HG03520 (cell line): ENCODE data around the gene PLPP4.

Source experiments
- ATAC-seq: cut with Tn5 transposase; IDR thresholded peaks from one replicate; pipeline ENCODE4 v1.9.1; 2021; ENCODE audit warnings: mild to moderate bottlenecking, moderate library complexity; ENCODE audit not compliant: unreplicated experiment

The PLPP4 gene

DNA sequence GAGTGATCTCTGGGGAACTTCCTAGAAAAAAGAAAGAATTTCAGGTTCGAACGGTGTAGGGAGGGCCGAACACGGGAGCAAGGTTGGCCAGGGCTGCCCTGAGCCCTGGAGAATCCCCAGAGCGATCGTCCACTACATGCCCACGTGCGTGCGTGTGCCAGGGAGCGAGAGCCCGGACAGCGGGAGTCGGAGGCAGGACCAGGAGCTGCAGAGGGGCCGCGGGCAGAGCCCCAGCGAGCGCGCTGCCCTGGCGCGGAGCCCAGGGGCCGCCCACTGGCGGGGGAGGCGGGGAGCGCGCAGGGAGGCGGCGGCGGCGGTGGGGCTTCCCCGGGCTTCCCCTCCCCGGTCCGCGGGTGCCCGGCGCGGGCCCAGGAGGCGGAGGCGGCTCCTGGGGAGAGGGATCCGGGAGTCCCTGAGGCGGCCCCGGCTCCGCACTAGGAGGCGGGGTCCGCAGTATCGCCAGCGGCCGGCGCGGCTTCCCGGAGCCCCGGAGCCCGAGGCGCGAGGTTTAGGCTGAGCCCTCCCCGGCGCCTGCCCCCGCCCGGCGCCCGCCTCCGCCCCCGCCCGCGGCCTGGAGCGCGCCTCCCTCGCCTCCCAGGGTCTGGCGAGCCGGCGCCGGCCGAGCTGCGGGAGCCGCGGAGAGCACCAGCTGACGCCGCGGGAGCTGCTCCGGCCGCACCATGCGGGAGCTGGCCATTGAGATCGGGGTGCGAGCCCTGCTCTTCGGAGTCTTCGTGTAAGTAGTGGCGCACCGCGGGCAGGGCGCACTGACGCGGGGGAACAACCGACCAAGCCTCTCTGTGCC, at the start of gene PLPP4:
Gene PLPP4 (plus strand): TSS at position 602 of the 805 bp plus-strand sequence. CDS start 79 bp downstream, at position 681.
- no peak for ATAC-seq

DNA sequence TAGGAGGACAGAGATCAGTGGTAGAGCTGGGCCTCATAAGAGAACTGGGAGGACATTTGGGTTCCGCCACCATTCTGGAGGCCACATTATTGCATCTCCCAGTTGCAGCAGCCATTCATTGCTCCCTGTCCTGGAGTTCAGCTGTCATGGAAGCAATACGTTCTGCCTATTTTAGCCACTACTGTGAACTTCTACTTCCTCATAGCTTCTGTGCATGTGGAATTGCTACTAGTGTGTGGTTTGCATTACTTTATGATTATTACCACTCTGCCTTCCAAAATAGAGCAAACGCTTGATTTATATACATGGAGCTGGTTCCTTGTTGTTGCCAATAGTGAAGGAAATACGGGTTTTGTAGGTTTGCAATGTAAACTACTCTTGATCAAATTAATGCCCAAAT, 47.2 kb upstream of the PLPP4 start:
- ATAC-seq: no peak

DNA sequence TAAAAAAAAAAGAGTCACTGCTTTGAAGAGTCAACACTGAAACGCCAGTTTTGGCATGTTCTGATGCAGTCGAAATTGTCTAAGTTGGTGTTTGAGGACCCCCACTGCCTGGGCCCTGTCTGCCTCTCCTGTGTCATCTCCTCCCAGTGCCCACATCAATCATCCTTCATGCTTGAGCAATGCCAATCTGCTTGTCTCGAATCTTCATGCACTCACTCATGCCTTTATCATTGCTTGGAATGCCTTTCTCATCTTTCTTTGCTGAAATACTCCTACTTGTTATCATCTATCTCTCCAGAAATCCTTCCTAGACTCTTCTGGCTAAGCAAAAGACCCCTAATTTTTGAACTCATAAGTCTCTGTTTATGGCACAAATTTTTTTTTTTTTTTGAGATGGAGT, 42.1 kb upstream of the PLPP4 start:
- no peak for ATAC-seq

DNA sequence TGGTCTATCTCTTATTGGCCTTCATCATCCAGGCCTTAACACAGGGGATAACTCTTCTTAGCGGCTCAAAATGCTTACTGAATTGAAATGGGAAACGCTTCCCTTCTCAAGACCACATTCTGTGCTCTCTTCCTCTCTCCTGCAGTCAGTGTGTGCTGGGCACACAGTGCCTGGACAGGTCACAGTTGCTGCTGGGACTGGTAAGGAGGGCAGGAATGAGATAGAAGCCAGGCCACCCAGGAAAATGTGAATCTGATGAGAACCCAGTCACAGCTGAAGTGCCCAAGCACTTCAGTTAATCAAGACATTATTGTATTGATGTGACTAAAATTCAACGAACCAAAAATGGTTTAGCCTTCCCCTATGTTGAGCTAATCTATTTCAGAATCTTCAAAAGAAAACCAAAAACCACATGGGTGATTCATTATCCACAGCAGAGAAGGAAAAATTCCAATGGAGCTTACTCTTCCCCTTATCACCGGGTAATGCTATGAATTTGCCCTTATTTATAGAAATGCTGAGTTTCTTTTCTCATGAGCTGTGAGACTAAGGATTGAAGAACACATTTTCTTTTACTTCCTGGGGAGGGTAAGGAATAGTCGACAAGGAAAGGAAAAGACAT, 41.2 kb upstream of the PLPP4 start:
- no peak for ATAC-seq

DNA sequence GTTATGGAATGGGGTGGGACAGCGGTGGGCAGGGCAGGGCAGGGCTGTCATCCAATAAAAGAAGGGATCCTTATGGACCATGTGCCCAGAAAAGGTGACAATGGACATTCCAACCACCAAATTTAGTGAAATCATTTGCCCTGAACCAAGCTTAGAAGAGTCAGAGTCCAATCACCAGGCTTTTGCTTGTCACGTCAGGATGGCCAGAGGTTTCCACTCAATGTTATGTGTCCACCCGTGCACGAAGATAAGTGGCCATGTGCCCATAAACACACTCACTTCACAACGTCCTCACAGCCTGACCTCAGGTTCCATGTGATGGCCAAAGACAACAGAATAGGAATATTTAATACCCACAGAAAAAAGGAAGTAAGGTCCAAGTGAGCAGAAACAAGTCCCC, 36.6 kb upstream of the PLPP4 start:
- ATAC-seq: no peak

DNA sequence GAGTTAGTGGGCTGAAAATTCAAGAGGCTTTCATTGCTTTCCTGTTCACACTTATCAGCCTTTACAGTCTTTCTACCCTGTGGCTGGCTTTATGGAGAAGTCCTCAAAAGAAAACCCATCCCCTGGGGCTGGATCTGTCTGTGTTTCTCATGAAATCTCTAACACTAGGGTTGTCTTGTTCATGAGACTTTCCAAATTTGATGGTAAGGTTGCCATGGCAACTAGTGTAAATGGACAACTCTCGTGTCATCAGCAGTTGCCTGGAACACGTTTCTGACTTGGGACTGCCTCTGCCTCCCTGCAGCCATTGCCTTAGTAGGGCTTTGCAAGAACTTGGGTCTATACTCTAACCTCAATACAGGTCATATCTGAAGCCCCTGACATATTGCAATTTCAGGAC, 35.8 kb upstream of the PLPP4 start:
- ATAC-seq: no peak

DNA sequence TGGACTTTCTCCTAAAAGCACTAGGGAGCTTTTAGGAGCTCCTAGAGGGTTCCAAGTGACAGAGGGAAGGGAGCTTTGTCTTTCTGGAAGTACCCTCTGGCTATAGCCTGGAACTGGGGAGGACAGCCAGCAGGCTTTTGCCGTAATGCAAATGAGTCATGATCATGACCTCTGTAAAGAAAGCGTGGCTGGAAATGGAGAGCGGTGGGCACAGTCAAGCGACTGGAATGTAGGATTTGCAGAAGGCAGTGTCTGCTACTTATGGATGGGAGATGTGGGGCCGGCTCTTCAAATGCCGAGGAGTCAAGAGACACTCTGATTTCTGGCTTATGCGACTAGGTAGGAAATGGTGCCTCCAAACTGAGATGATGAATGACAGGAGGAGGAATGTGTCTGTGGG, 34.6 kb upstream of the PLPP4 start:
- ATAC-seq: no peak

DNA sequence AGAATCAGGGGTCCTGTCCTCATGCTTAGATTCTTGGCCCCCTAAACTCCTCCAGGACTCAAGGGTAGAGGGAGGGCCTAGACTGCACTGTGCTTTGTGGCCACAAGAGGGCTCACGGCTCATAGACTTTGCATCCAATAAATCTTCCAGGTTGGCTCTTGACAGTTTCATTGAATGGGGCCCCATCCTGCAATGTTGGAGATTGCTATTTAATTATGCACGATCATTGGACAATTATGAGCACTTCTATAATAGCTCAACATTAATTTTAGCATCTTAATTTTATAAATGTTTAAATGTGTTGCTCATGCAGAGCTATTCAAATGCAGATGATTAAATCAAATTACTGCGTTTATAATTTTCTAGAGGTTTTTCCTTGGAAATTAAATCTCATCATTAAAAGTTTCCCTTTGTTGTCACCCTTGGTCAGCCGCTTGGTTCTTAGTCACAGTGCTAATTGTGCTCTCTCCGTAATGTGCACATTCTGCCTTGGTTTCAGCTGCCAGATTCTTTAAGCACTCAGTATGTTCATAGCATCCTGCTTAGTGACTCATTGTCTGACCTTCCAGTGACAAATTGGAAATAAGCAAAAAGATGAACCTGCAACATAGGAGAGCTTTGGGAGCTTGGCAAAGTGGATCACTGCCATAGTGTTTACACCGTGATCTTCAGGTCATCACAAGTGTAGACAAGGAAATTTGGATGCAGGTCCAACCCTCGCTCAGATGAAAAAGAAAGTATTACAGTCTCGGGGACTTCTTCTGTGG, 33.4 kb upstream of the PLPP4 start:
- peak; percentile 65 for ATAC-seq

DNA sequence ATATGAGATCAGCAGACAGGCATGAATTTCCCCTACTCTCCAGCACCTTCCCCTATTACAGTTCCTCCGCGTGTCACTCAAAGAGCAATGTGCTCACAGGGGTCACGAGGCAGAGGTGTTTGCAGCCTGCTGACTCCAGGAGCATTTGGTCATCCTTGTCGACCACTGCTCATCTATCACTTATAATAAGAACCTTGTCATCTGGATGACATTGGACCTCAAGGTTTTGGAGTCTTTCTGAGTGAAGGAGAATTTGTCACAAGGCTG, 32.9 kb upstream of the PLPP4 start:
- ATAC-seq: no peak

DNA sequence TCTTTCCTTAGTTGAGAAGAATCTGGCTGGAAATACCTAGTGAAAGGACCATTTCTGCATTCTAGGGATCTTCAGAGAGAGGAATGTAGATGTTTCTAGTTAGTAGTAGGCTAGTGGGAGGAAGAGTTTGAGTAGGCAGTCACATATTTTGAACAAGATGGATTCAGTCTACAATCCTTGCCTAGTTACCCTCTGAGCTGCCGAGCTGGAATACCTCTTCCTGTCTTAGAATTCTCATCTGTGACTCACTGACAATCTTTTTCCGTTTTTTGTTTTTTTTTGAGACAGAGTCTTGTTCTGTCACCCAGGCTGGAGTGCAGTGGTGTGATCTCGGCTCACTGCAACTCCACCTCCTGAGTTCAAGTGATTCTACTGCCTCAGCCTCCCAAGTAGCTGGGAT, 30.7 kb upstream of the PLPP4 start:
- ATAC-seq: no peak

DNA sequence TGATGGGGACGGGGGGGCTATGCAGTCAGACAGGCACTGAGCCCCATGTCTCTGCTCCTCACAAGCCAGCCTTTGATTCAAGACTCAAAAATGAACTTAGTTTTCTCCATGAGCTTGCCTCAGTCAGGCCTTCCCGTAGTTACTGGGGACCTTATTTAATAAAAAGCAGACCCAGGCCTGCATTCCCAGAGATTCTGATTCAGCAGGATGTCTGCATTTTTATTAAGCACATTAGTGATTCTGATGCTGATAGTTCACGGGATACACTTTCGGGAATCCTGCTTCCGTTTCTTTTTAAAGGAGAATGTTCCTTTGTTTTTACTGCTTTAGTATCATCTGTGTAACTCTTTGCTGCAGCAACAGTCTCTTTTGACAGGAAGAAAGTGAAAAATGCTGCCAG, 28.3 kb upstream of the PLPP4 start:
- ATAC-seq: no peak

DNA sequence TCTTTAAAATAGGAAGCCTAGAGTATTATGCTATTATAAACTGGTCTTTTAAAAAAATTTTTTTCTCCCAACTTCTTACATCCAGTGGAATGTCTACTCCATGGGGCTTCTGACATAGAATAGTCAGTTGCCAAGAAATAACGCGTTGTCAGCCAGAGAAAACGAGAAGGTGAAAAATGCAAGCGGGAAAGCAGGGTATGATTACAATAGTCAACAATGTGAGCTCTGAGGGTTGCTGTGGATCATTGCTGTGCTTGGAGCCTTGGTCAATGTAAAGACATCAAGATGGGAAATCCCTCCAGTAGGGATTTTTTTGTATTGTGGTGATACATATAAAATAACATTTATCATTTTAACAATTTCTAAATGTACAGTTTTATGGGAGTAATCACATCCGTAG, 27.6 kb upstream of the PLPP4 start:
- ATAC-seq: no peak

DNA sequence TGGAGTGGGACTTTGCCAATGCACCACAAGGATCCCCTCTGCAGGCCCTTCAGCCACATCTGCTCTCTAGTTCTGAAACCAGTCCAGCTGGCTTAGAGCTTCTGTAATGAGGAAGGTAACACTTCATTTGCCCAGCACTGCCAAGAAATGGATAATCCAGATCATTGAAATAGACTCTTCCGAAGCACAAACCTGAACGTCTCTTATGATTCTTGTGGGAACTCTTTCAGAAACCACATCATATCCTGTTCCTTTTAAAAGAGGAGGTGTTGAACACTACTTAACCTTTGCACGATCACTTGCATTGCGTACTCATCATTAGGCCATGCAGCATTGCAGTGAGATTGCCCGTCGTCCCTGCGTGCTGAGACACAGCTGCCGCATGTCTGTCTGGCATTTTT, 25.8 kb upstream of the PLPP4 start:
- ATAC-seq: no peak

DNA sequence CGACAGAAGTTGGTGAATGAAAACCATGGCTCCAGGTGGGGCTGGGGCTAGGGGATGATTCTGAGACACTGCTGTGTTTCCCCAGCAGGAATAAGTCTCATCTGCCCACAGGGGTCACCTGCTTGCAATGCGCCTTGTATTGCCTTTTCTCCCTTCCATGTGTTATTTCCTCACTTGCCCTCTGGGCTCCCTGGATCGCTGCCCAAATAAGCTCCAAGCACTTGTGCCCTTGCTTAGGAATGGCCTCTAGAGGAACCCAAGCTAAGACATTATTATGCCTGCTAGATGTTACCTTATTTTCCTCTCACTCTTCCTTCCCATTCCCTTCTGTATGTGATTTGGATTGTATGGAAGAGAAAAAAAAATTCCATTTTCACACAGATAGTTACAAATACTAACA, 24.8 kb upstream of the PLPP4 start:
- ATAC-seq: no peak

DNA sequence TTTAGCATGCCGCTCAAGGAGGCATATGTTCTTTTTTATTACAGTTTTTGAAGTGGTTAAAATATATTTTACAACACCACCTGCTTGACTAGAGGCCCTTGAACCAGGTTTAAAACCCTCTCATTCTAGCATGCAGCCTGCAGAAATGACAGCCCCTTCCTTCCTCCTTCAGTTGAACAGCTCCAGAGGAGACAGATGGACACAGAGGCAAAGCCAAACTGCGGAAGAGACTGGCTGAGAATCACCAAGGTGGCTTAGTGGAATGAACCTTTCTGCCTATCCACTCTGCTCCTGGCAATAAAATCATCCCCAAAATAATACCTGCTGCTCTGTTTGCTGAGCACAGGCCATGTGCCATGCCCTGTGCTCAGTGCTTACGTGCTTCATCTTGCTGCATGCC, 23.9 kb upstream of the PLPP4 start:
- ATAC-seq: no peak

DNA sequence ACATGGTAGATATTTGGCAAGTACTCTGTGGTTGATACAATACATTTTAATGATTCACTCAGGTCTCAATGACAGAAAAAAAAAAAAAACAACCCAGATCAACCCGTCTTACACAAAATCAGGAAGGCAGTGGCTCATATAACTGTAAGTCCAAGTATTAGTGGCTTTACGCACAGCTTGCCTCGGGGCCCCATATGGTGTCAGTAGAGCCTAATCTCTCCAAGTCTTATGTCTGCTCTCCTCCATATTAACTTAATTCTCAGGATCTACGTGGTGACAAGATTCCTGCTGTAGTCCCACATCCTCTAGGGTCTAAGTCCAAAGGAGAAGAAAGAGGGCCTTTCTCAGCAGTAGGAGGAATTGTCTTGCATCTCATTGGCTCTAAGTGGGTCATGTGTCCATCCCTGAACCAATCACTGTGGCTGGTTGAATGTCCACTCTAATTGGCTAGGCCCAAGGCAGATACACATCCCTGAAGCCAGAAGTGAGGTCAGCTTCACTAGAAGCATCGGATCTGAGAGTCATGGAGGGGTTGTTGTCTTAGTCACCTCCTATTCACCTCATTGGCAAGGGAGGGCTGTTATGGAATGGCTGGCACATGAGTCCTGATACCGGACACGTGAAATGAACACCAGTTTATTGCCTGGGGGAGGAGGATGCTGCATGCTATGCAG, 20.5 kb upstream of the PLPP4 start:
- no peak for ATAC-seq

DNA sequence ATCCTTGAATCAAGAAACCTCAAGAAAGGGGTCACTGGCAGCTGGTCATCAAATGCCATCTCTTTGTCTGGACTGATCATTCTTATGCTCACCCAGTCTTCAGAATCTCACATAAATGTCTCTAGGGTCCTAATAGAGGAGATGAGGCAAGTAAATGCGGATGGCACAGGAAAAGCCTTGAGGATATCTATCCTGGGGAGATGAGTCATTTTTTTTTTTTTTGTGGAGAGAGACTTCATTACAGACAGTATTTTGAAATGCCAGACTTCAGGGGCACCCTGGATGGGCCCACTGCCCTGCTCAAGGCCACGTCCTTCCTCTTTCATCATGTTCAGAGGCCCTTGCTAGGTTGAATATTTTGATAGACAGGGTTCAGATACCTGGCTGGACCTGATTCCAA, 19.5 kb upstream of the PLPP4 start:
- no peak for ATAC-seq

DNA sequence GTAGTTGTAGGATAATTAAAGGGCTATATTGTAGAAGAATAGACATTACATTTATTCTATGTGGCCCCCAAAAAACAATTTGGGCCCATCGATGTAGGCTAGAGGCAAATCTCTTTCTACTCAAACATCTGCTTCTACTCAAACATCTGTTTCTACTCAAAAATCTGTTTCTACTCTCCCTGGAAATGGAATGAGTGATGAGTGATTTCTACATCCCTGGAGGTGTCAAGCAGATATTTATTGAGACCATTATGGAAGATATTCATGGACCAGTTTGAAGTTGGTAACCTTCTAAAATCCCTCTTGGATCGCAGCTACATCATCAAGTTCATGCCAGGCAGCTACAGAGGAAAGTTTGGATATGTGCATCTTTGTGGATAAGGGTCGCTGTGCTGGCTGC, 5.1 kb upstream of the PLPP4 start:
- no peak for ATAC-seq

DNA sequence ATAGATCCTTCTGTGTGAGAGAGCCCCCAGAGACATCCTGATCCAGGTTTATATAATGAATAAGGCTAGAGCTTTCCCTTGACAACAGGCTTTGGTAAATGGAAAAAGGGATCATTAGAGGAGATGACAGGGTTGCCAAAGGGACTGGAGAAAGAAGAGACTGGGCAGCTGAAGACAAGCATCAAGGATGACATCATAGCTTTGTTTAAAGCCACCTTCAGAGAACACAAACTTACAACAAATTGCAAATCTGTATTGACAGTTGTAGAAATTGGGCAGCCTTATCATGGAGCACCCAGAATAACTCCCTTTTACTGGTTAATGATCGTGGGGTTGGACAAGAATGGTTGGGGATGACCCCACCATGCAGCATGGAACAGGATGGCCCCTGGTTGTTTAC, 3.7 kb upstream of the PLPP4 start:
- ATAC-seq: no peak

DNA sequence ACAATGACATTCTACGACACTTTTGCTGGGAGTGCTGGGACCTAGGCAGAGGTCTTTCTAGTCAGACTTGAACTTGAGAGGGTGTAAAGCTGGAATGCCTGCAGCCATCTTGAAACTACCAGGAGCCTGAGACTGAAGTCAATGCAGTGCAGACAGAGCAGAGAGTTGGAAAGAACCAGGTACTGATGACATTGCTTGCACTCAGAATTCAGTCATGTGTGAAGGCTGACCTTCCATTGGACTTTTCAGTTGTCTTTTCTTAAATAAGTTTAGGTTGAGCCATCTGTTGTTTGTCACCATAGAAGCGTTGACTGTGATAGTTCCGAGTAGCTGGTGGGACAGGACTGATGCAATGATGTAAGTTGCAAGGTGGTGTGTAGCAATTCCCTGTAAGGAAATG, 3.1 kb upstream of the PLPP4 start:
- ATAC-seq: no peak

DNA sequence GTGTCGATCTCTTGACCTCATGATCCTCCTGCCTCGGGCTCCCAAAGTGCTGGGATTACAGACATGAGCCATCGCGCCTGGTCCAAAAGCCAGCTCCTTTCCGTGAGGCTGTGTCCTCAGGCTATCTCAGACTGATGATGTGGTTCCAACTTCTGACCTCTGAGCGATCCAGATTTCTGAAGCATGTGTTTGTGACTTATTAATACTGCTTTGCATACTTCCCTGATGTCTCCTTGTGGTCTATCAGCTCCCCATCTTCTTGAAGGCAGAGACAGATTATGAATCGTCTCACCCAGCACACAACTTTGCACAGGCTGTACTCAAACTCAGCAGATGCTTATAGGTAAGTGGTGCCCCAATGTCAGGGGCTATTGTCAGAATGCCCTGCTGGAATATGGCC, 2.0 kb upstream of the PLPP4 start:
- no peak for ATAC-seq

DNA sequence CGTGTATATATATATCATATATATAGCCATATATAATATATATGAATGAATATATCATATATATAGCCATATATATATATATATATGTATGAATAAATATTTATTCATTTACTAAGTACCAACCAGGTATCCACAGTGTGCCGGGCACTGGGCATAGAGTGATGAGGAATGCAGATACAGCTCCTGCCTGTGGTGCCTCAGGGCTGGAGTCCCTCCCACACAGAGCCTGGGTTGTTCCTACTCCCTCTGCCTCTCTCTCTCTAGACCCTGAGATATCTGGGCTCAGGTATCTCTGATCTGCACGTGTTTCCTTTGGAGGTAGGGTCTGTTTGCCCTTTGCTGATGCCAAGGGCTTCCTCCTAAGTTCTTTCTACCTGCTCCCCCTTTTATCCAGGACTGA, 1.4 kb upstream of the PLPP4 start:
- ATAC-seq: no peak
